Parathyroid adenoma (tissue), 2 donors: Measurements from ENCODE around the gene PNCK.

Source experiments
- H2AFZ ChIP-seq: fragments of 300-600 bp; sonication (generic); one replicate; pipeline ENCODE4 v1.7.0; 2017; ENCODE audit warnings: antibody characterized with exemption, mild to moderate bottlenecking
- H3K27ac ChIP-seq: fragments of 300-600 bp; sonication (generic); one replicate; pipeline ENCODE4 v1.7.0; 2017
- H3K27me3 ChIP-seq: fragments of 300-600 bp; sonication (generic); one replicate; pipeline ENCODE4 v1.7.0; 2017; ENCODE audit warnings: low read length; ENCODE audit not compliant: control insufficient read depth, insufficient read depth
- H3K36me3 ChIP-seq: fragments of 300-600 bp; sonication (generic); one replicate; pipeline ENCODE4 v1.7.0; 2017; ENCODE audit warnings: low read length; ENCODE audit not compliant: control insufficient read depth, insufficient read depth
- H3K4me1 ChIP-seq: fragments of 300-600 bp; sonication (generic); one replicate; pipeline ENCODE4 v1.7.0; 2017; ENCODE audit warnings: control low read depth
- H3K4me2 ChIP-seq: fragments of 300-600 bp; sonication (generic); one replicate; pipeline ENCODE4 v1.7.0; 2017; ENCODE audit warnings: low read length
- H3K4me3 ChIP-seq: fragments of 300-600 bp; sonication (generic); one replicate; pipeline ENCODE4 v1.7.0; 2017; ENCODE audit warnings: low read depth, low read length
- H3K79me2 ChIP-seq: fragments of 300-600 bp; sonication (generic); one replicate; pipeline ENCODE4 v1.7.0; 2017; ENCODE audit warnings: control low read depth
- H3K9ac ChIP-seq: fragments of 300-600 bp; sonication (generic); one replicate; pipeline ENCODE4 v1.7.0; 2017; ENCODE audit warnings: mild to moderate bottlenecking
- H3K9me3 ChIP-seq: fragments of 300-600 bp; sonication (generic); one replicate; pipeline ENCODE4 v1.7.0; 2017; ENCODE audit warnings: low read length; ENCODE audit not compliant: control insufficient read depth
- TF ChIP-seq, protein P1 (sequence below): fragments of 300-600 bp; sonication (generic); IDR thresholded peaks from one replicate; pipeline ENCODE4 v1.7.0; 2017; ENCODE audit warnings: antibody characterized with exemption, mild to moderate bottlenecking
- donor health status: primary hyperparathyroidism.

PNCK gene

DNA sequence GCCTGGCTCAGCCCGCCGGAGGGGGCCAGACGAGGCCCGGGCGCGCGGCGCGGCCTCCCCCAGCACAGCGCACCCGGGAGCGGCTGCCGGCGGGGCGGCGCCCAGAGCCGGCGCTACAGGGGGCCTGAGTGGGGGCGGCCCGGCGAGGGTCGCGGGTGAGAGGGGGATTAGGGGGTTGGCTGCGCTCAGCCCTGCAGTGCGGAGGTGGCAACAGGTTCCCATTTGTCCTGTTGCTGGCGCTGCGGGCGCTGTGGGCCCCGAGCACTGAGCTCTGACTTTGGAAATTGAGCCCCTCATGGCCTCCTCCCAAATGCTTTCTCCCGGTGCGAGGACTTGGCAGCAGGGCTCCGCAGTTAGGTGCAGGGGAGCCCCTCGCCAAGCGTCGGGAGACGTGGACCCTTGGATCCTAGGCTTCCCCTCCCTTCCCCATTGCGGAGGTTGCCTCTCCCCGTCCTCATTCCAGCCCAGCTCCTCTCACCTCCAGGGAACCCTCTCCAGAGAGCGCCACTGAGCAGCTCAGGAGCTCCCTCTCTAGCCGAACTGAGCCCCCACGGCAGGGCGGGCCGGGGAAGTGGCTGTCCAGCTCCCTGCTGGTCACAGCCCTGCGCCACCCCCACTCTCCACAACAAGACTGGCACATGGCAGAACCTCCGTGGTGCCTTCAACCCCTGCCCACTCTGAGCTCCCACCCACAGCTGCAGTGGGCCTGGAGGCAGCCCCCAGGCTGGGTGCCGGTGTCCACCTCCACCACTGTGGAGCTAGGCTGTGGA lies 29.1 kb downstream of the PNCK start:
- H3K27ac ChIP-seq, result no peak overlapping the region
- no peaks in the 10 kb centered on the region for H3K36me3 ChIP-seq
- H3K4me3 ChIP-seq, result no peak overlapping the region
- no peaks in the 10 kb centered on the region for H3K9me3 ChIP-seq
- no peak overlapping the region for H3K9ac ChIP-seq
- H3K27me3 ChIP-seq, result no peaks in the 10 kb centered on the region
- H3K4me2 ChIP-seq, result no peak overlapping the region
- no peaks in the 10 kb centered on the region for H3K4me1 ChIP-seq
- H3K79me2 ChIP-seq, result no peaks in the 10 kb centered on the region
- TF ChIP-seq, protein P1, sequence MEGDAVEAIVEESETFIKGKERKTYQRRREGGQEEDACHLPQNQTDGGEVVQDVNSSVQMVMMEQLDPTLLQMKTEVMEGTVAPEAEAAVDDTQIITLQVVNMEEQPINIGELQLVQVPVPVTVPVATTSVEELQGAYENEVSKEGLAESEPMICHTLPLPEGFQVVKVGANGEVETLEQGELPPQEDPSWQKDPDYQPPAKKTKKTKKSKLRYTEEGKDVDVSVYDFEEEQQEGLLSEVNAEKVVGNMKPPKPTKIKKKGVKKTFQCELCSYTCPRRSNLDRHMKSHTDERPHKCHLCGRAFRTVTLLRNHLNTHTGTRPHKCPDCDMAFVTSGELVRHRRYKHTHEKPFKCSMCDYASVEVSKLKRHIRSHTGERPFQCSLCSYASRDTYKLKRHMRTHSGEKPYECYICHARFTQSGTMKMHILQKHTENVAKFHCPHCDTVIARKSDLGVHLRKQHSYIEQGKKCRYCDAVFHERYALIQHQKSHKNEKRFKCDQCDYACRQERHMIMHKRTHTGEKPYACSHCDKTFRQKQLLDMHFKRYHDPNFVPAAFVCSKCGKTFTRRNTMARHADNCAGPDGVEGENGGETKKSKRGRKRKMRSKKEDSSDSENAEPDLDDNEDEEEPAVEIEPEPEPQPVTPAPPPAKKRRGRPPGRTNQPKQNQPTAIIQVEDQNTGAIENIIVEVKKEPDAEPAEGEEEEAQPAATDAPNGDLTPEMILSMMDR, result no peak
- no peak overlapping the region for H2AFZ ChIP-seq

GRCh38 chrX:153643431-153644351 lies 29.9 kb downstream of the PNCK start:
- no peaks in the 10 kb centered on the region for H3K4me1 ChIP-seq
- no peaks in the 10 kb centered on the region for H3K27me3 ChIP-seq
- H3K36me3 ChIP-seq, result no peaks in the 10 kb centered on the region
- H3K9me3 ChIP-seq, result no peaks in the 10 kb centered on the region
- H2AFZ ChIP-seq, result no peak overlapping the region
- no peaks in the 10 kb centered on the region for H3K79me2 ChIP-seq
- H3K4me3 ChIP-seq, result no peak overlapping the region
- no peak overlapping the region for H3K4me2 ChIP-seq
- TF ChIP-seq, protein P1, result no peak
- no peak overlapping the region for H3K27ac ChIP-seq
- H3K9ac ChIP-seq, result no peak overlapping the region

- Histone ChIP-seq H3K4me2 (no peak overlapping the region), H3K4me3 (no peak overlapping the region), H2AFZ (no peak overlapping the region), H3K27me3 (no peaks in the 10 kb centered on the region), H3K4me1 (no peaks in the 10 kb centered on the region), H3K27ac (no peak overlapping the region), H3K79me2 (no peaks in the 10 kb centered on the region), H3K9me3 (no peaks in the 10 kb centered on the region), H3K9ac (no peak overlapping the region), H3K36me3 (no peaks in the 10 kb centered on the region)
- TF ChIP-seq, protein P1, result no peak
These were observed 30.8 kb downstream of the PNCK start for GRCh38 chrX:153642655-153643430.

DNA sequence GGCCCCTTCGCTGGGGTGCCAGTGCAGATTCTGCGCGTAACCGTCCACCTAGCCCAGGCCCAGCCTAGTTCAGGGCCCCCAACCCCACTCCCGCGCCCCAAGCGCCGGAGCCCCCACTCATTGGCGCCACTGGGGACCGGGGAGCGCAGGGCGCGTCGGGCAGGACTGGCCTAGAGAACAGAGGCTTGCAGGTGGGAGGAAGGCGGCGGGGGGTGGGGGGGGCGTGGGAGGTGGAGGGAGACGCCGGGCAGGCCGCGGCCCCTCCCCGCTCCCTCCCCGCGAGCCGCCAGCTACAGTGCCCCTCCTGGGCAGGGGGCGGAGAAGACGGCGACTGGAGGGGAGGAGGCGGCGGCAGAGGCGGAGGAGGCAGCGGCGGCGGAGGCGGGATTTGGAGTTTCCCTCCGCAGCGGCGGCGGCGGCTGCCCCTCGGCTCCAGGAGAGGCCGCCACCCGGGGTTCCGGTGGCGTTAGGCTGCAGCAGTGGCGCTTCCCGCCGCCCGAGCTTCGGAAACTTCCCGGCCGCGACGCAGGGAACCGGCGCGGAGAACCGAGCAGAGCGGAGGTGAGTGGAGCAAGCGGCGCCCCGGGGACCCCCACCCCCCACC lies 31.5 kb downstream of the PNCK start:
- no peak overlapping the region for H2AFZ ChIP-seq
- no peaks in the 10 kb centered on the region for H3K4me1 ChIP-seq
- H3K9me3 ChIP-seq, result no peaks in the 10 kb centered on the region
- H3K79me2 ChIP-seq, result no peaks in the 10 kb centered on the region
- no peak overlapping the region for H3K4me2 ChIP-seq
- H3K27me3 ChIP-seq, result no peaks in the 10 kb centered on the region
- TF ChIP-seq, protein P1, result no peak
- no peak overlapping the region for H3K9ac ChIP-seq
- no peaks in the 10 kb centered on the region for H3K36me3 ChIP-seq
- H3K4me3 ChIP-seq, result no peak overlapping the region
- H3K27ac ChIP-seq, result no peak overlapping the region
